Mesenchymal stem cell (in vitro differentiated cells and primary cell): Measurements from ENCODE around the gene CLMN.

Experiments
- DNase-seq: peaks from one replicate; pipeline ENCODE4 v3.0.0-alpha.2; 2013
- H2AFZ ChIP-seq: one replicate; pipeline ENCODE4 v1.6.1; 2013; ENCODE audit warnings: low read depth, mild to moderate bottlenecking, control low read depth, inconsistent platforms, low read length, moderate library complexity
- H2AK5ac ChIP-seq: 2 replicates; pipeline ENCODE4 v1.6.1; 2013; ENCODE audit warnings: low read length, moderate library complexity, mild to moderate bottlenecking, inconsistent platforms; ENCODE audit not compliant: severe bottlenecking
- H2BK120ac ChIP-seq: one replicate; pipeline ENCODE4 v1.6.1; 2013; ENCODE audit warnings: low read depth, mild to moderate bottlenecking, inconsistent platforms, low read length, moderate library complexity
- H2BK12ac ChIP-seq, 2 experiments: one replicate each; pipeline ENCODE4 v1.6.1; 2013; ENCODE audit warnings: inconsistent platforms in 2 of 2, low read length in 2 of 2, mild to moderate bottlenecking in 2 of 2, moderate library complexity in 2 of 2, control low read depth in 1 of 2
- H2BK15ac ChIP-seq: one replicate; pipeline ENCODE4 v1.6.1; 2013; ENCODE audit warnings: mild to moderate bottlenecking, low read depth, inconsistent platforms; ENCODE audit not compliant: poor library complexity, severe bottlenecking
- H2BK5ac ChIP-seq: 2 replicates; pipeline ENCODE4 v1.6.1; 2013; ENCODE audit warnings: low read depth, mild to moderate bottlenecking, low read length, control low read depth, inconsistent platforms; ENCODE audit not compliant: poor library complexity, severe bottlenecking
- H3K14ac ChIP-seq, 2 experiments: one replicate each; pipeline ENCODE4 v1.6.1; 2013; ENCODE audit warnings: inconsistent platforms in 2 of 2, low read length in 2 of 2, control low read depth in 1 of 2, mild to moderate bottlenecking in 1 of 2, moderate library complexity in 1 of 2
- H3K18ac ChIP-seq, 2 experiments: one replicate each; pipeline ENCODE4 v1.6.1; 2013; ENCODE audit warnings: inconsistent platforms in 2 of 2, low read length in 2 of 2, control low read depth in 1 of 2, low read depth in 1 of 2, mild to moderate bottlenecking in 1 of 2
- H3K23ac ChIP-seq, 2 experiments: one replicate each; pipeline ENCODE4 v1.6.1; 2013; ENCODE audit warnings: inconsistent platforms in 2 of 2, low read length in 2 of 2, mild to moderate bottlenecking in 2 of 2, moderate library complexity in 2 of 2, control low read depth in 1 of 2
- H3K27ac ChIP-seq: 2 replicates; pipeline ENCODE4 v1.5.1; 2013; ENCODE audit warnings: mild to moderate bottlenecking, moderate library complexity, low read length, control low read depth, inconsistent platforms; ENCODE audit not compliant: poor library complexity, severe bottlenecking
- H3K27me3 ChIP-seq, 2 experiments: 2 replicates each; pipeline versions ENCODE4 v1.6.1 to v1.7.0; 2013; ENCODE audit warnings: low read length in 2 of 2, mild to moderate bottlenecking in 2 of 2, moderate library complexity in 2 of 2, control low read depth in 1 of 2, inconsistent platforms in 1 of 2; ENCODE audit not compliant: control insufficient read depth in 1 of 2, insufficient read depth in 1 of 2
- H3K36me3 ChIP-seq, 2 experiments: 2 replicates each; pipeline versions ENCODE4 v1.6.1 to v1.7.0; 2013; ENCODE audit warnings: low read length in 2 of 2, control low read depth in 1 of 2, inconsistent platforms in 1 of 2, low read depth in 1 of 2, mild to moderate bottlenecking in 1 of 2; ENCODE audit not compliant: insufficient read depth in 2 of 2, control insufficient read depth in 1 of 2
- H3K4ac ChIP-seq, 2 experiments: one replicate each; pipeline ENCODE4 v1.6.1; 2013; ENCODE audit warnings: inconsistent platforms in 2 of 2, low read length in 2 of 2, mild to moderate bottlenecking in 2 of 2, moderate library complexity in 2 of 2, control low read depth in 1 of 2, low read depth in 1 of 2
- H3K4me1 ChIP-seq: 2 replicates; pipeline ENCODE4 v1.6.1; 2013; ENCODE audit warnings: low read depth, low read length, control low read depth; ENCODE audit not compliant: control insufficient read depth, insufficient read depth
- H3K4me2 ChIP-seq: 2 replicates; pipeline ENCODE4 v1.6.1; 2013; ENCODE audit warnings: low read length, mild to moderate bottlenecking, inconsistent platforms; ENCODE audit not compliant: poor library complexity, severe bottlenecking
- H3K4me3 ChIP-seq, 2 experiments: 2 replicates each; pipeline versions ENCODE4 v1.5.1 to v1.7.0; 2013; ENCODE audit warnings: low read length in 2 of 2, mild to moderate bottlenecking in 2 of 2, control low read depth in 1 of 2, low read depth in 1 of 2; ENCODE audit not compliant: insufficient read depth in 1 of 2
- H3K79me1 ChIP-seq: replicated peaks from 2 replicates; pipeline ENCODE4 v1.6.1; 2013; ENCODE audit warnings: mild to moderate bottlenecking, control low read depth, low read length, inconsistent platforms; ENCODE audit not compliant: poor library complexity, severe bottlenecking
- H3K9ac ChIP-seq: 2 replicates; pipeline ENCODE4 v1.7.0; 2013; ENCODE audit warnings: mild to moderate bottlenecking, low read length, moderate library complexity
- H3K9me3 ChIP-seq: 2 replicates; pipeline ENCODE4 v1.7.0; 2013; ENCODE audit warnings: mild to moderate bottlenecking, low read length; ENCODE audit not compliant: control insufficient read depth
- H4K8ac ChIP-seq: one replicate; pipeline ENCODE4 v1.6.1; 2013; ENCODE audit warnings: inconsistent platforms, mild to moderate bottlenecking, low read length, moderate library complexity
- H4K91ac ChIP-seq: one replicate; pipeline ENCODE4 v1.6.1; 2013; ENCODE audit warnings: mild to moderate bottlenecking, low read length, inconsistent platforms
- WGBS: methylation state at CpG from one replicate; pipeline ENCODE4 v1.1.7; 2013; ENCODE audit warnings: mixed read lengths; 5-methylcytosine and 5-hydroxymethylcytosine counted together

Gene CLMN

DNA sequence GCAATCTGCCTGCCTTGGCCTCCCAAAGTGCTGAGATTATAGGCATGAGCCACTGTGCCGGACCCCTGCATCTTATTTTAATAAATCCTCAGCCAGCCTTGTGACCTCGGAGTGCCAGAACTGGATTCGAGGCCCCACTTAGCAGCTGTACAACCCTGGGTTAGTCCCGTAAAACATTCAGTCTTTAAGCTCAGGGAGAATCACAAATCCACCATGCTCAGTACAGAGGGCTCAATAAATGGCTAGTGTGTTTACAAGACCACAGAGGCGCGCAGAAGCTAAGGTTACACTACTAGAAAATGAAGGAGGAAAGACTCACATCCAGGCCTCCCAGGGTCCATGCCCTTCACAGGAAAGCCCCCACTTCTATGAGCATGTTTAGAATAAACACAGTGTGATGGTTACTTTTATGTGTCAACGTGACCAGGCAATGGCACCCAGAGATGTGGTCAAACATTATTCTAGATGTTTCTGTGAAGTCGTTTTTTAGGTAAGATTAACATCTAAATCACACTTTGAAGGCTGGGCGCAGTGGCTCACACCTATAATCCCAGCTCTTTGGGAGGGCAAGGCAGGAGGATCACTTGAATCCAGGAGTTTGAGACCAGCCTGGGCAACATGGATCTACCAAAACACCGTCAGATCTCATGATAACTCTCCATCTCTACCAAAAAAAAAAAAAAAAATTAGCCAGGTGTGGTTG, 55.3 kb downstream of the CLMN start:
- Histone ChIP-seq H3K4ac (no peak overlapping the region), H3K79me1 (peaks cover 19% of the 10 kb centered on the region), H3K27ac (peak overlapping the region; percentile 96), H3K27me3 (no peaks in the 10 kb centered on the region), H3K4me1 (peaks cover 31% of the 10 kb centered on the region), H4K91ac (no peak overlapping the region), H3K36me3 (peaks cover 0 to under 1% of the 10 kb centered on the region in 2 experiments), H3K9me3 (no peaks in the 10 kb centered on the region), H3K23ac (no peak overlapping the region), H2AFZ (no peak overlapping the region), H2BK12ac (peak overlapping the region in 1 of 2 experiments; percentile 45), H3K4me3 (no peak overlapping the region), H4K8ac (peak overlapping the region; percentile 56), H3K9ac (no peak overlapping the region), H2BK15ac (no peak overlapping the region), H3K14ac (no peak overlapping the region), H2BK5ac (peak overlapping the region; percentile 83), H2BK120ac (peak overlapping the region; percentile 55), H3K4me2 (no peak overlapping the region), H2AK5ac (peak overlapping the region; percentile 94), H3K18ac (peak overlapping the region; percentile 38 to 59)
- DNase-seq: no peak
- WGBS: 71% methylated on average over 9 of the region's 10 CpGs

DNA sequence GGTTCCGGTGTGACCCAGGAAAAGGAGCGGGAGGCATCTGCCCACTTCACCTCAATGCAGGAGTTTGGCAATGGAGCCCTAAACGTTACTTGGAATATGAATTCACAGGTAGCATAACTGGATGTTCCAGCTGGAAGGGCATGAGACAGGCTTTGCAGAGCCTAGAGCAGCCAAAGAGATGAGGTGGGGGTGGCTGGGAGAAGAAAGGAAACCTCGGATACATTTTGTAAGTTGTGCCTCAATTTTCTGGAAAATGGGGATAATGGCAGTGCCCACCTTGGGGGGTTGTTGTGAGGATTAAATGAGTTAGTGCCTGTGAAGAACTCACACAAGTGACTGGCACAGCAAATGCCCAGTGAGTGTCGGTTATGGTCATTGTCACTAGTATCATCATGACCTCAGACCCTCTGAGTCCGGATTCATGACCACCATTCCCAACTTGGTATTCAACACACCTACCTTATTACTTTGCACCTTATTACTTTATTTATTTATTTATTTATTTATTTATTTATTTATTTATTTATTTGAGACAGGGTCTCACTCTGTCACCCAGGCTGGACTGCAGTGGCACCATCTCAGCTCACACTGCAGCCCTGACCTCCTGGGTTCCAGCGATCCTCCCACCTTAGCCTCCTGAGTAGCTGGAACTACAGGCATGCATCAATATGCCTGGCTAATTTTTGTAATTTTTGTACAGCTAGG, 56.0 kb downstream of the CLMN start:
- peak overlapping the region; percentile 7 for H4K91ac ChIP-seq
- no peak overlapping the region for H3K4ac ChIP-seq
- H3K23ac ChIP-seq: no peak overlapping the region
- no peak overlapping the region for H4K8ac ChIP-seq
- peak overlapping the region in 1 of 2 experiments; percentile 34 for H3K18ac ChIP-seq
- H3K27ac ChIP-seq: peak overlapping the region; percentile 96
- no peaks in the 10 kb centered on the region for H3K27me3 ChIP-seq
- no peak overlapping the region for H3K4me3 ChIP-seq
- no peak overlapping the region for H3K9ac ChIP-seq
- WGBS: 100% methylated on average over 7 of the region's 7 CpGs
- H2BK5ac ChIP-seq: no peak overlapping the region
- no peak overlapping the region for H3K4me2 ChIP-seq
- H3K36me3 ChIP-seq: no peaks in the 10 kb centered on the region
- peaks cover 38% of the 10 kb centered on the region for H3K4me1 ChIP-seq
- peak overlapping the region; percentile 94 for H2AK5ac ChIP-seq
- no peak for DNase-seq
- H2AFZ ChIP-seq: no peak overlapping the region
- no peak overlapping the region for H3K14ac ChIP-seq
- H2BK15ac ChIP-seq: peak overlapping the region; percentile 12
- H2BK120ac ChIP-seq: no peak overlapping the region
- no peaks in the 10 kb centered on the region for H3K9me3 ChIP-seq
- peak overlapping the region in 1 of 2 experiments; percentile 45 for H2BK12ac ChIP-seq
- peaks cover 17% of the 10 kb centered on the region for H3K79me1 ChIP-seq

DNA sequence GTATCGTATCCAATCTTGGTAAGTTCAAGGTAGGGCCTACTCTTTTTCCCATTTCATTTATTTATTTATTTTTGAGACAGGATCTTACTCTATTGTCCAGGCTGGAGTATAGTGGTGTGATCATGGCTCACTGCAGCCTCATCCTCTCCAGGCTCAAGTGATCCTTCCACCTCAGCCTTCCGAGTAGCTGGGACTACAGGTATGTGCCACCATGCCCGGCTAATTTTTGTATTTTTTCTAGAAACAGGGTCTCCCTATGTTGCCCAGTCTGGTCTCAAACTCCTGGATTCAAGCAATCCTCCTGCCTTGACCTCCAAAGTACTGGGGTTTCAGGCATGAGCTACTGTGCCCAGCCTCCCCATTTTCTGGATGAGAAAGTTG, 57.2 kb downstream of the CLMN start:
- no peak overlapping the region for H3K18ac ChIP-seq
- H3K79me1 ChIP-seq: peaks cover 18% of the 10 kb centered on the region
- no peak overlapping the region for H2BK15ac ChIP-seq
- no peak overlapping the region for H2BK120ac ChIP-seq
- peaks cover 43% of the 10 kb centered on the region for H3K4me1 ChIP-seq
- DNase-seq: no peak
- no peak overlapping the region for H4K8ac ChIP-seq
- H3K4me3 ChIP-seq: no peak overlapping the region
- H3K9ac ChIP-seq: no peak overlapping the region
- peaks cover 0 to 8% of the 10 kb centered on the region in 2 experiments for H3K36me3 ChIP-seq
- H3K23ac ChIP-seq: no peak overlapping the region
- H3K4ac ChIP-seq: no peak overlapping the region
- H3K27ac ChIP-seq: no peak overlapping the region
- no peak overlapping the region for H3K14ac ChIP-seq
- H3K9me3 ChIP-seq: no peaks in the 10 kb centered on the region
- WGBS: 97% methylated on average over 2 of the region's 3 CpGs
- H4K91ac ChIP-seq: no peak overlapping the region
- no peak overlapping the region for H2AFZ ChIP-seq
- no peak overlapping the region for H2BK12ac ChIP-seq
- H3K27me3 ChIP-seq: no peaks in the 10 kb centered on the region
- no peak overlapping the region for H2BK5ac ChIP-seq
- peak overlapping the region; percentile 93 for H2AK5ac ChIP-seq
- no peak overlapping the region for H3K4me2 ChIP-seq
